WTC11 (cell line): ENCODE data around the gene NFIC.

Experiments used
- ARID4B ChIP-seq: sonication (generic); formaldehyde crosslinking; IDR thresholded peaks from 2 replicates; pipeline ENCODE4 v1.8.0; 2023; ENCODE audit warnings: missing genetic modification reagents, mild to moderate bottlenecking, borderline replicate concordance
- IRF2 ChIP-seq: sonication (generic); formaldehyde crosslinking; IDR thresholded peaks from 2 replicates; pipeline ENCODE4 v1.8.0; 2022; ENCODE audit warnings: low read depth, missing genetic modification reagents, borderline replicate concordance
- KAT7 ChIP-seq: sonication (generic); formaldehyde crosslinking; IDR thresholded peaks from 2 replicates; pipeline ENCODE4 v1.8.1; 2023; ENCODE audit warnings: missing genetic modification reagents, mild to moderate bottlenecking, borderline replicate concordance
- NFE2L1 ChIP-seq: sonication (generic); formaldehyde crosslinking; IDR thresholded peaks from 2 replicates; pipeline ENCODE4 v1.8.1; 2023; ENCODE audit warnings: missing genetic modification reagents
- NR1H2 ChIP-seq: sonication (generic); formaldehyde crosslinking; IDR thresholded peaks from 2 replicates; pipeline ENCODE4 v1.9.0; 2021; ENCODE audit warnings: mild to moderate bottlenecking, moderate library complexity, missing genetic modification reagents
- TCF7 ChIP-seq: sonication (generic); formaldehyde crosslinking; IDR thresholded peaks from 2 replicates; pipeline ENCODE4 v1.8.0; 2022; ENCODE audit warnings: mild to moderate bottlenecking, low read depth, missing genetic modification reagents, moderate library complexity
- TEAD4 ChIP-seq: sonication (generic); formaldehyde crosslinking; IDR thresholded peaks from 2 replicates; pipeline ENCODE4 v1.8.0; 2022; ENCODE audit warnings: mild to moderate bottlenecking, missing genetic modification reagents
- ZBTB21 ChIP-seq: sonication (generic); formaldehyde crosslinking; IDR thresholded peaks from 2 replicates; pipeline ENCODE4 v1.8.1; 2023; ENCODE audit warnings: mild to moderate bottlenecking, missing genetic modification reagents, borderline replicate concordance
- ZNF121 ChIP-seq: sonication (generic); formaldehyde crosslinking; IDR thresholded peaks from 2 replicates; pipeline ENCODE4 v1.8.0; 2023; ENCODE audit warnings: missing genetic modification reagents
- ZNF396 ChIP-seq: fragments of 250-450 bp; sonication (Bioruptor Pico); IDR thresholded peaks from 2 replicates; pipeline ENCODE4 v1.8.0; 2021; ENCODE audit warnings: mild to moderate bottlenecking, moderate library complexity, borderline replicate concordance
- ZNF423 ChIP-seq: fragments of 250-450 bp; sonication (Bioruptor Pico); IDR thresholded peaks from 2 replicates; pipeline ENCODE4 v2.1.2; 2022; ENCODE audit warnings: mild to moderate bottlenecking, moderate library complexity
- TF ChIP-seq, protein P1 (sequence below): fragments of 200-600 bp; IDR thresholded peaks from 2 replicates; pipeline ENCODE4 v1.8.0; 2022; ENCODE audit warnings: antibody characterized with exemption
- TF ChIP-seq, protein P2 (sequence below): sonication (generic); formaldehyde crosslinking; IDR thresholded peaks from 2 replicates; pipeline ENCODE4 v1.8.0; 2022; ENCODE audit warnings: mild to moderate bottlenecking, missing genetic modification reagents

DNA sequence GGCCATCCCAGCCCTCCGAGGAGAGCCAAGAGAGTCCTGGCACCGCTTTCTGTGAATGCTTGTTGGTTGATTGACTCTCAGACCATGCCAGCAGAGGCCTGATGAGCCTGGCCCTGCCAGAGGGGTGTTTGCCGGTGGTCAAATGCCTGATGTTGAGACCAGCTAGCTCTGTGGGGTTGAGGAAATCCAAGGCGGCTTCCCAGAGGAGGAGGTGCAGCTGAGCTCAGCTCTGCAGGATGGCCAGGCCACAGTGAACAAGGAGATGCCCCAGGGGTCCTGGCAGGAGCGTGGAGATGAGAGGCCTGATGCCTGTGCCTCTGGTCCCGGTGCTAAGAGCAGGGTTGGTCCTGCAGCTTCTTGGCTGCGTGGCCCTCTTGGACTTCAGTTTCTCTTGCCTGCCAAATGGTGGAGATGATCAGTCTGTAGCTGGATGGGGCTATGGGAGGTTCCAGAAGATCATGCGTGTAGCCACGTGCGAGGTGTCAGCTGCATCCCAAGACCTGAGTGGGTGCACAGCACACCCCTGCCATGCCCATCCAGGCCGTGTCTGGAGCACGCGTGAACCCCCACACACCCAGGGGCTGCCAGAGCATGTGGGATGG lies 16.8 kb downstream of the NFIC start:
- TF ChIP-seq NFE2L1 (CRISPR knock-in tag) (no peak), ZBTB21 (CRISPR knock-in tag) (no peak), IRF2 (CRISPR knock-in tag) (no peak), ZNF423 (CRISPR knock-in tag) (no peak), ZNF121 (no peak), TCF7 (CRISPR knock-in tag) (no peak), NR1H2 (no peak), ZNF396 (CRISPR knock-in tag) (no peak), ARID4B (CRISPR knock-in tag) (no peak), TEAD4 (CRISPR knock-in tag) (no peak), KAT7 (CRISPR knock-in tag) (no peak)
- TF ChIP-seq, protein P1, sequence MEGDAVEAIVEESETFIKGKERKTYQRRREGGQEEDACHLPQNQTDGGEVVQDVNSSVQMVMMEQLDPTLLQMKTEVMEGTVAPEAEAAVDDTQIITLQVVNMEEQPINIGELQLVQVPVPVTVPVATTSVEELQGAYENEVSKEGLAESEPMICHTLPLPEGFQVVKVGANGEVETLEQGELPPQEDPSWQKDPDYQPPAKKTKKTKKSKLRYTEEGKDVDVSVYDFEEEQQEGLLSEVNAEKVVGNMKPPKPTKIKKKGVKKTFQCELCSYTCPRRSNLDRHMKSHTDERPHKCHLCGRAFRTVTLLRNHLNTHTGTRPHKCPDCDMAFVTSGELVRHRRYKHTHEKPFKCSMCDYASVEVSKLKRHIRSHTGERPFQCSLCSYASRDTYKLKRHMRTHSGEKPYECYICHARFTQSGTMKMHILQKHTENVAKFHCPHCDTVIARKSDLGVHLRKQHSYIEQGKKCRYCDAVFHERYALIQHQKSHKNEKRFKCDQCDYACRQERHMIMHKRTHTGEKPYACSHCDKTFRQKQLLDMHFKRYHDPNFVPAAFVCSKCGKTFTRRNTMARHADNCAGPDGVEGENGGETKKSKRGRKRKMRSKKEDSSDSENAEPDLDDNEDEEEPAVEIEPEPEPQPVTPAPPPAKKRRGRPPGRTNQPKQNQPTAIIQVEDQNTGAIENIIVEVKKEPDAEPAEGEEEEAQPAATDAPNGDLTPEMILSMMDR, result no peak
- TF ChIP-seq, protein P2, sequence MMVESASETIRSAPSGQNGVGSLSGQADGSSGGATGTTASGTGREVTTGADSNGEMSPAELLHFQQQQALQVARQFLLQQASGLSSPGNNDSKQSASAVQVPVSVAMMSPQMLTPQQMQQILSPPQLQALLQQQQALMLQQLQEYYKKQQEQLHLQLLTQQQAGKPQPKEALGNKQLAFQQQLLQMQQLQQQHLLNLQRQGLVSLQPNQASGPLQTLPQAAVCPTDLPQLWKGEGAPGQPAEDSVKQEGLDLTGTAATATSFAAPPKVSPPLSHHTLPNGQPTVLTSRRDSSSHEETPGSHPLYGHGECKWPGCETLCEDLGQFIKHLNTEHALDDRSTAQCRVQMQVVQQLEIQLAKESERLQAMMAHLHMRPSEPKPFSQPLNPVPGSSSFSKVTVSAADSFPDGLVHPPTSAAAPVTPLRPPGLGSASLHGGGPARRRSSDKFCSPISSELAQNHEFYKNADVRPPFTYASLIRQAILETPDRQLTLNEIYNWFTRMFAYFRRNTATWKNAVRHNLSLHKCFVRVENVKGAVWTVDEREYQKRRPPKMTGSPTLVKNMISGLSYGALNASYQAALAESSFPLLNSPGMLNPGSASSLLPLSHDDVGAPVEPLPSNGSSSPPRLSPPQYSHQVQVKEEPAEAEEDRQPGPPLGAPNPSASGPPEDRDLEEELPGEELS, result no peak
